Colonic mucosa (tissue), 4 donors: ENCODE data around the gene TOM1L1. TPM values are rescaled to one million over a fixed set of nuclear protein-coding genes. Genes with fewer than 3 reads are reported as not detected.

Experiments used
- DNase-seq: peaks from one replicate; pipeline ENCODE4 v3.0.0-alpha.2; 2020
- H3K27ac ChIP-seq: fragments of 200-600 bp; one replicate; pipeline ENCODE4 v1.8.0; 2021
- H3K27me3 ChIP-seq: fragments of 200-600 bp; one replicate; pipeline ENCODE4 v1.8.0; 2021
- H3K36me3 ChIP-seq: fragments of 200-600 bp; one replicate; pipeline ENCODE4 v1.8.0; 2021
- H3K4me1 ChIP-seq: fragments of 200-600 bp; one replicate; pipeline ENCODE4 v1.8.0; 2021; ENCODE audit warnings: mild to moderate bottlenecking
- H3K4me3 ChIP-seq: fragments of 200-600 bp; one replicate; pipeline ENCODE4 v1.8.0; 2021
- H3K9ac ChIP-seq, 2 donors: one replicate each; pipeline ENCODE4 v1.7.0; 2013; ENCODE audit warnings: control low read depth in 2 of 2, low read depth in 2 of 2, low read length in 2 of 2
- H3K9me3 ChIP-seq: fragments of 200-600 bp; one replicate; pipeline ENCODE4 v1.8.0; 2021
- intact Hi-C: fragments of 100-400 bp; cut with DNase I; formaldehyde crosslinking; loops from one replicate; pipeline ENCODE4 v1.14.1; 2022
- total RNA-seq, 2 donors: library from RNA; stranded (reverse); fragmentation: NEBNext Ultra II Directional in 1 of 2; extraction: Animal tissue kit (Norgen Biotek cat#: 25700) in 1 of 2; gene quantifications; one replicate each; pipeline ENCODE4 v1.2.1, GENCODE V29; 2021
- TF ChIP-seq, protein P1 (sequence below): fragments of 200-600 bp; IDR thresholded peaks from one replicate; pipeline ENCODE4 v1.8.0; 2022; ENCODE audit warnings: antibody characterized with exemption, mild to moderate bottlenecking
- donor health status: healthy.
- donor health status: DM: no; HTN: no; CAD: no.
- donor health status: DM: no; HTN: no; CAD: no.

TOM1L1 gene, protein sequence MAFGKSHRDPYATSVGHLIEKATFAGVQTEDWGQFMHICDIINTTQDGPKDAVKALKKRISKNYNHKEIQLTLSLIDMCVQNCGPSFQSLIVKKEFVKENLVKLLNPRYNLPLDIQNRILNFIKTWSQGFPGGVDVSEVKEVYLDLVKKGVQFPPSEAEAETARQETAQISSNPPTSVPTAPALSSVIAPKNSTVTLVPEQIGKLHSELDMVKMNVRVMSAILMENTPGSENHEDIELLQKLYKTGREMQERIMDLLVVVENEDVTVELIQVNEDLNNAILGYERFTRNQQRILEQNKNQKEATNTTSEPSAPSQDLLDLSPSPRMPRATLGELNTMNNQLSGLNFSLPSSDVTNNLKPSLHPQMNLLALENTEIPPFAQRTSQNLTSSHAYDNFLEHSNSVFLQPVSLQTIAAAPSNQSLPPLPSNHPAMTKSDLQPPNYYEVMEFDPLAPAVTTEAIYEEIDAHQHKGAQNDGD
- 10 to 100 TPM; 56.7 to 67.3 TPM for total RNA-seq

DNA sequence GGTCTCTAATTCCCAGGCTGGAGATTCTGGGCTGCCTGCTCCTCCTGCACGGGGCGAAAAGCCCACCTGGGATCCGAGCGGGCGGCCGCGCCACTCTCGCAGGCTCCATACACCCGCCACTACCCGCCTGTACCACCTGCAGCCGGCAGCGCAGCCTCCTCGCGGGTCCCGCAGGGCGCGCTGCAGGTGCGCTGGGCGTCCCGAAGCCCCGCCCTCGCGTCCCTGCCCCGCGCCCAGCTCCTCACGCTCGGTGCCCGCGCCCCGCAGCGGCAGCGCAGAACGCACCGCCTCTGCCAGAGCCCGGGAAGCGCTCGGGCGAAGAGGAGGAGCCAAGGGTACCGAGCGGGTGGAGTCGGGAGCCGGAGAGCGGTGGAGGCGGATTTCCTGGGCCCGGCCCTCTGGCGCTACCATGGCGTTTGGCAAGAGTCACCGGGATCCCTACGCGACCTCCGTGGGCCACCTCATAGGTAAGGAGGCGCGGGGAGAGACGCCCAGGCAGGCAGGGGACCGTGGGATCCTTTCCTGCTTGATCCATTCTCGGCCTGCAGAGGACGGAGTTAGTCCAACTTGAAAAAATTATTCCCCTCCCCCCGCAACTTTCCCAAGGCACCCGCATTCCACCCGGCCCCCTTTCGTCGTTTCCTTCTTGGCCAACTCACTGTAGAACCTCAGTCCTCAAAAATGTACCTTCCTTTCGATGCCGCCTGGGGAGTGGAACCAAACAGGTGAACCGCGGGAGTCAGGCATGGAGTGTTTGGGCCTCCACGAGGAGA is at the start of gene TOM1L1:
Gene TOM1L1 (plus strand): TSS at position 396 of the 773 bp plus-strand sequence. CDS start 14 bp downstream, at position 410.
- peak; percentile 87 for DNase-seq
- H3K27ac ChIP-seq, result peak within 1 kb of the TSS; percentile 56
- TF ChIP-seq, protein P1, sequence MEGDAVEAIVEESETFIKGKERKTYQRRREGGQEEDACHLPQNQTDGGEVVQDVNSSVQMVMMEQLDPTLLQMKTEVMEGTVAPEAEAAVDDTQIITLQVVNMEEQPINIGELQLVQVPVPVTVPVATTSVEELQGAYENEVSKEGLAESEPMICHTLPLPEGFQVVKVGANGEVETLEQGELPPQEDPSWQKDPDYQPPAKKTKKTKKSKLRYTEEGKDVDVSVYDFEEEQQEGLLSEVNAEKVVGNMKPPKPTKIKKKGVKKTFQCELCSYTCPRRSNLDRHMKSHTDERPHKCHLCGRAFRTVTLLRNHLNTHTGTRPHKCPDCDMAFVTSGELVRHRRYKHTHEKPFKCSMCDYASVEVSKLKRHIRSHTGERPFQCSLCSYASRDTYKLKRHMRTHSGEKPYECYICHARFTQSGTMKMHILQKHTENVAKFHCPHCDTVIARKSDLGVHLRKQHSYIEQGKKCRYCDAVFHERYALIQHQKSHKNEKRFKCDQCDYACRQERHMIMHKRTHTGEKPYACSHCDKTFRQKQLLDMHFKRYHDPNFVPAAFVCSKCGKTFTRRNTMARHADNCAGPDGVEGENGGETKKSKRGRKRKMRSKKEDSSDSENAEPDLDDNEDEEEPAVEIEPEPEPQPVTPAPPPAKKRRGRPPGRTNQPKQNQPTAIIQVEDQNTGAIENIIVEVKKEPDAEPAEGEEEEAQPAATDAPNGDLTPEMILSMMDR, result peak; percentile 20
- H3K4me3 ChIP-seq, result peak within 1 kb of the TSS; percentile 45
- no peaks in the 10 kb centered on the region for H3K36me3 ChIP-seq
- intact Hi-C loops, result no loop called here
- no peaks in the 10 kb centered on the region for H3K4me1 ChIP-seq
- H3K9me3 ChIP-seq, result no peaks in the 10 kb centered on the region
- no peaks in the 10 kb centered on the region for H3K27me3 ChIP-seq
- peak within 1 kb of the TSS; percentile 65 to 89 for H3K9ac ChIP-seq

DNA sequence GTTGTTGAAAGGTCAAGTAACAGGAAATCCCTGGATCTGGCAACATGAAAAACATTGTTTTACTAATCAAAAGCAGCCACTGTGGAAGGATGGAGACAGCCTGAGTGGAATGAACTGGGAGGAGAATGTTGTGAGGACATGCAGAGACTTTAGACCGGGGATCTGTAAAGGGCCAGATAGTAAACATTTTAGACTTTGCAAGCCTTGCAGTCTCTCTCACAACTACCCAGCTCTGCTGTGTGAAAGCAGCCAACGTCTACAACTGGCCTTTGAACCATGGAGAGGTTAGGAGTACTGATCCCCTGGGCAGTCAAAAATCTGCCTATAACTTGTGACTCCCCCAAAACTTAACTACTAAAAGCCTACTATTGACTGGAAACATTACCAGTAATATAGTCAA is 41.5 kb upstream of the TOM1L1 start:
- TF ChIP-seq, protein P1, result no peak
- intact Hi-C loops, result no loop called here
- H3K9ac ChIP-seq, result no peak overlapping the region

DNA sequence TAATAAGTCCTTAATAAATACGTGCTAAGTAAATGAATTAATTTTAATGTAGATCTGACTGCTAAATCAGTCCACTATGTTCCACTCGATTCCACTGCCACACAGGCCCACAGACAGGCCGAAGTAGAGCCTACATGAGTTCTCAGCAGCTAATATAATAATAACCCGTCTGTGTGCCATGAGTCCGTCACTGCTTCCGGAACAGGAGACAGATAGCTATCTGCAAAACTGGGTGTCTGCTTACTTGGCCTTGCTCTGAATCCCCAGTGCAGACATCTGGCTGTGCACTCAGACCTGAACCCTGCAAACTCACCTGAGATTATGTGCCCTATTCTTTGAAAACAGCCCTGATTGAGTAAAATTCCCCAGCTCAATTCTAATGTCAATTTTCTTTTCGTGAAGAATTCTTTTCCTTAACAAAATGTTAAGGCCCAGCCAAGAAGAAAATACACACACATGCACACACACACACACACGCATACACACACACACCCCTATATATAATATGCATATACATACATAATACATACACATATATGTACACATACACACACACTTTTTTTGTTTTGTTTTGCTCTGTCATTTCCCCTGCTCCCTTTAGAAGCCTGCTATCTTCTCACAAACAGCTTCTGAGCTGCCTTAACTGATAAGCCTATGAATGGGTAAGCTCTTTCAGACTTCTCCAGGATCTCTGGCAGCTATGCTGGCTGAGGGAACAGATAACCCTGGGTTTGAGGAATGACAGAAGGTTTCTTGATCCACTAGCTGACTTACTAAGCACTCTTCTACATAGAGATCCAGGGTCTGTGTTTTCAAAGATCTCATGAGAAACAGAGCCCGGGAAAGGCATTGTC is 39.8 kb upstream of the TOM1L1 start:
- Histone ChIP-seq H3K9ac (no peak overlapping the region), H3K9me3 (no peaks in the 10 kb centered on the region), H3K4me3 (no peak overlapping the region), H3K4me1 (no peaks in the 10 kb centered on the region), H3K36me3 (no peaks in the 10 kb centered on the region), H3K27me3 (no peaks in the 10 kb centered on the region), H3K27ac (no peak overlapping the region)
- no peak for DNase-seq
- intact Hi-C loops, result no loop called here
- TF ChIP-seq, protein P1, result no peak

More for the DNA sequence above, 41.5 kb upstream of the TOM1L1 start:
- no peak overlapping the region for H3K27ac ChIP-seq
- H3K9me3 ChIP-seq, result no peaks in the 10 kb centered on the region
- DNase-seq, result no peak
- H3K4me1 ChIP-seq, result no peaks in the 10 kb centered on the region
- H3K36me3 ChIP-seq, result no peaks in the 10 kb centered on the region
- H3K4me3 ChIP-seq, result no peak overlapping the region
- no peaks in the 10 kb centered on the region for H3K27me3 ChIP-seq

DNA sequence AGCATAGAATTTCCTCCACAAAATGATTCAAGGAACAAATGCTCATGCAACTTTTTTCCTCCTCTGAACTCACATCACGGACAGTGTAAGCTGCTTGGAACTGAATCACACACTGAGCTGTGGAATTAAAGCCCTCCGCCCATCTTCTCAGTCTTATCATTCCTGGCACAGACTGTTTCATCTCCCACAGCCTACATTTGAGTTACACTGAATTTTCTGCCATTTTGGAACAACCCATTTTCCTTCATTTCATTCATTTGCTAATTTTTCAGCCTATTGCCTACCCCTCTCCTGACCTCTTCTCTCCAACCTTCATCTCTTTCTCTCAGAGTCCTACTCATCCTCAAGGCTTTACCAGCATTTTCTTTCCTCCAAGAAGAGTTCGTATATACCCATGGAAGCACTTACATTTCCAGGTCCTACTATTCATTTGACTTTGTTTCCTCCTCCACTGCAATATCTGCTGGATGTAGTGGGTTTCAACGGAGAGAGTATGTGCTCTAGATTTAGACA is 39.1 kb upstream of the TOM1L1 start:
- intact Hi-C loops, result no loop called here
- Histone ChIP-seq H3K27me3 (no peaks in the 10 kb centered on the region), H3K27ac (no peak overlapping the region), H3K9me3 (no peaks in the 10 kb centered on the region), H3K4me3 (no peak overlapping the region), H3K4me1 (no peaks in the 10 kb centered on the region), H3K36me3 (no peaks in the 10 kb centered on the region), H3K9ac (no peak overlapping the region)
- TF ChIP-seq, protein P1, result no peak
- DNase-seq, result no peak

DNA sequence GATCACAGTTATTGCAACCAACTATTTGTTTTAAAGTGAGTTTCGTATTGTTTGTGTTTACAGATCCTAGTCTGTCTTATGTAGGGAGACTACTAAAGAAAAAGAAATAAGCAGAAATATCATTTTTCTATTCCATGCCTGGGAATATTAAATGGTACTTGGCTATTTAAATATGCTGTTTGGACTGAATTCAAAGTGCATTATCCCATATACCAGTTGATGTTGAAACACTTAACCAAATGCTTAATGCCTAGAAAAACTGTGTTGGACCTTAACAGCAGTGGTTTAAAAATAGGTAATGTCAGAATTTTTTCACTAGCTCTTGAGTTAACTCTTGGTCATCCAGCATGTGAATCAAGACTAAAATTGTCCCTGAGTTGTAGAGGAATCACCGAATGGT is 37.5 kb upstream of the TOM1L1 start:
- Histone ChIP-seq H3K4me3 (no peak overlapping the region), H3K4me1 (no peaks in the 10 kb centered on the region), H3K27me3 (no peaks in the 10 kb centered on the region), H3K27ac (no peak overlapping the region), H3K9me3 (no peaks in the 10 kb centered on the region), H3K36me3 (no peaks in the 10 kb centered on the region), H3K9ac (no peak overlapping the region)
- DNase-seq, result no peak
- intact Hi-C loops, result no loop called here
- TF ChIP-seq, protein P1, result no peak
